Activated T-helper 1 cell treated with anti-CD3 and anti-CD28 coated beads, Interleukin-12 subunit alpha, Interleukin-12 subunit beta, Interleukin-2, Interleukin-4 antibody, amounts not matched to agents 30 ng/mL and 10 ng/mL and 1 ng/mL, durations not matched to agents 14 hours and 24 hours and 36 hours (primary cell): ENCODE data around the gene MIB2. TPM values are rescaled to one million over a fixed set of nuclear protein-coding genes. Genes with fewer than 3 reads are reported as not detected.

ENCODE experiments used
- DNase-seq: peaks from one replicate; pipeline ENCODE4 v3.0.0; 2021; ENCODE audit warnings: low spot score
- H3K27ac Mint-ChIP-seq: one replicate; pipeline ENCODE4 v1.8.0; 2021; ENCODE audit warnings: mild to moderate bottlenecking, mixed read lengths
- H3K27me3 Mint-ChIP-seq: one replicate; pipeline ENCODE4 v1.8.0; 2022; ENCODE audit warnings: mild to moderate bottlenecking, moderate library complexity, mixed read lengths; ENCODE audit not compliant: insufficient read depth
- H3K36me3 Mint-ChIP-seq: one replicate; pipeline ENCODE4 v1.8.0; 2021; ENCODE audit warnings: low read depth, mixed read lengths
- H3K4me1 Mint-ChIP-seq: one replicate; pipeline ENCODE4 v1.8.0; 2021; ENCODE audit warnings: low read depth, mixed read lengths
- H3K4me3 Mint-ChIP-seq: one replicate; pipeline ENCODE4 v1.8.0; 2021; ENCODE audit warnings: mild to moderate bottlenecking, moderate library complexity, mixed read lengths
- H3K9me3 Mint-ChIP-seq: one replicate; pipeline ENCODE4 v1.8.0; 2021; ENCODE audit warnings: mixed read lengths
- intact Hi-C: fragments of 100-400 bp; cut with micrococcal nuclease; formaldehyde crosslinking; loops from one replicate; pipeline ENCODE4 v1.15.1; 2024
- total RNA-seq: library from RNA; stranded (reverse); gene quantifications from 2 replicates; pipeline ENCODE4 v1.2.3, GENCODE V29; 2022

Gene MIB2
- total RNA-seq, 1 donor from 2014 or later = 29.5 TPM

DNA sequence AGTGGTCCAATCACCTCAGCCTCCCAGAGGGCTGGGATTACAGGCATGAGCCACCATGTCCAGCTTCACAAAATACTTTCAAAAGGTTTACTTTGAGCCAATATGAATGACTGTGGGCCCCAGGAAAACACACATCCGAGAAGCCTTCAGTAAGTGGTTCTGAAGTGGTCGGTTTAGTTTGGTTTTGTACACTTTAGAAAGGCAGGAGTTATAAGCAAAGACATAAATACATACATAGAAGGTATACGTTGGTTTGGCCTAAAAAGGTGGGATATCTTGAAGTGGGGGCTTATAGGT, 3.2 kb upstream of the MIB2 start:
- DNase-seq = no peak
- no peaks in the 10 kb centered on the region for H3K27me3 Mint-ChIP-seq
- no peaks in the 10 kb centered on the region for H3K9me3 Mint-ChIP-seq
- no peaks in the 10 kb centered on the region for H3K36me3 Mint-ChIP-seq
- H3K27ac Mint-ChIP-seq = peak overlapping the region; percentile 67
- H3K4me1 Mint-ChIP-seq = peaks cover 26% of the 10 kb centered on the region
- intact Hi-C loops = loop anchor here (10.0 kb wide), 2 partner anchors 113 to 783 kb away; partner anchors contain the start of genes CDK11A, MORN1 and RER1
- H3K4me3 Mint-ChIP-seq = no peak overlapping the region

DNA sequence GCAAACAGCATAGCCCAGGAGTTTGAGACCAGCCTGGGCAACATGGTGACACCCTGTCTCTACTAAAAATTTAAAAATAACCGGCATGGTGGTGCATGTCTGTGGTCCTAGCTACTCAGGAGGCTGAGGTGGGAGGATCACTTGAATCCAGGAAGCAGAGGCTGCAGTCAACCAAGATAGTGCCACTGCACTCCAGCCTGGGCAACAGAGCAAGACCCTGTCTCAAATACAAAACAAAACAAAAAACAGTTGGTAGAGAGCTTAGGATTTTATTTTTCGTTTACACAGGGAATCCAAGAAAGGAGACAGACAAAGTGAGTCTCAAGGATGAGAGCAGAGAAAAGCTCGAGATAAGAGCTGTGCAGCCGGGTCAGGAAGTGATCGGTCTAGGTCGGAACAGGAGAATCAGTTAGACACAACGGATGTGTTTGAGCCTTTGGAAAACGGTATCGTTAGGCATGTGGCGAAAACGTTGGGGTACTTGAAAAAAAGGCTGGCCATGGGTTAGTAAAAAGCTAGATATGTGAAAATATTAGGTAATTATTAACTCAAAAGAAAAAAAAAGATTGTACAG, 1.7 kb upstream of the MIB2 start:
- H3K9me3 Mint-ChIP-seq = no peaks in the 10 kb centered on the region
- no peak for DNase-seq
- intact Hi-C loops = loop anchor here (1.0 to 10.0 kb wide), 7 partner anchors 17 to 781 kb away; partner anchors contain the start of genes CDK11A, MORN1, PUSL1 and RER1
- peak overlapping the region; percentile 99 for H3K27ac Mint-ChIP-seq
- peak overlapping the region; percentile 92 for H3K4me3 Mint-ChIP-seq
- peaks cover 25% of the 10 kb centered on the region for H3K4me1 Mint-ChIP-seq
- H3K36me3 Mint-ChIP-seq = peaks cover 4% of the 10 kb centered on the region
- no peaks in the 10 kb centered on the region for H3K27me3 Mint-ChIP-seq

DNA sequence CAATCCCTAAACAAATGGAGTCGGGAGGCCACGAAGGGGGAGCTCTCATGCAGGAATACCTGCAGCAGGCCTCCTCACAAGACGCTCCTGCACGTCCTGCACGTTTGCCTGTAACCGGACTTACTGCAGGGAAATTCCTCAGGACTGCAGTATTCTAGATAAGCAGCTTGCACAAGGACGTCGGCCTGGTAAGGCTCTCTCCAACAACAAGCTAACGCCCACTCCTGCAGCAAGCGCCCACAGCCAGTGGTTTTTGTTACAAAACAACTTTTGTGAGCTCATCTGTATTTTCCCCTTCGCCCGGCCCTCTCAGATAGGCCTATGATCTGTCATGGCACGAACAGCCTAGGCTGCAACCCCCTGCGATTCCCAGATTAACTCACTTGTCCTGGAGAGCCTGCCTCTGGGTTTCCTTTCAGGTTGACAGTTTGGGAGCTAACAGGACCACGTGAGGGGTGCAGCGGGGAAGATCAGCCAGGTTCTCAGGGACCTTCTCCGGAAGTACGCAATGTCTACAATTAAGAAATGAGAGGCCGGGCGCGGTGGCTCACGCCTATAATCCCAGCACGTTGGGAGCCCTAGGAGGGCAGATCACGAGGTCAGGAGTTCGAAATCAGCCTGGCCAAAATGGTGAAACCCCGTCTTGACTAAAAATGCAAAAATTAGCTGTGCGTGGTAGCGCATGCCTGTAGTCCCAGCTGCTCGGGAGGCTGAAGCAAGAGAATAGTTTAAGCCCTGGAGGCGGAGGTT, 921 bp upstream of the MIB2 start:
- H3K4me3 Mint-ChIP-seq = peak overlapping the region; percentile 92
- DNase-seq = peak; percentile 54
- no peaks in the 10 kb centered on the region for H3K9me3 Mint-ChIP-seq
- intact Hi-C loops = loop anchor here (1.0 to 10.0 kb wide), 7 partner anchors 16 to 780 kb away; partner anchors contain the start of genes CDK11A, MORN1, PUSL1 and RER1
- H3K36me3 Mint-ChIP-seq = peaks cover 4% of the 10 kb centered on the region
- peaks cover 25% of the 10 kb centered on the region for H3K4me1 Mint-ChIP-seq
- H3K27me3 Mint-ChIP-seq = no peaks in the 10 kb centered on the region
- peak overlapping the region; percentile 99 for H3K27ac Mint-ChIP-seq

DNA sequence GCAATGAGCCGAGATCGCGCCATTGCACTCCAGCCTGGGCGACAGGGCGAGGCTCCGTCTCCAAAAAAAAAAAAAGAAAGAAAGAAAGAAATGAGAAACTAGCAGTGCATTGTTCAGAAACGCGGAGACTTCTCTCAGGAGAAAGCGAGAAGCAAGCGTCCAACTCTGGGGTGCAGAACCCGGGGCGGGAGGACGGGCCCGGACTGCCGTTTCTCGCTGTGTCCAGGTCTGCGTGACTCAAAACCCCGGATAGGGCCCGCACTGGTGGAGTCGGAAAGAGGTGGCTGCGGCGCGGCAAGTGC, 395 bp upstream of the MIB2 start:
- Mint-ChIP-seq H3K27me3 (no peaks in the 10 kb centered on the region), H3K27ac (peak overlapping the region; percentile 99), H3K4me1 (peaks cover 25% of the 10 kb centered on the region), H3K36me3 (peaks cover 4% of the 10 kb centered on the region), H3K4me3 (peak overlapping the region; percentile 92), H3K9me3 (no peaks in the 10 kb centered on the region)
- intact Hi-C loops = loop anchor here (1.0 to 10.0 kb wide), 11 partner anchors 16 to 780 kb away; partner anchors contain the start of genes ATAD3B, AURKAIP1, C1orf159 and CDK11A
- no peak for DNase-seq

DNA sequence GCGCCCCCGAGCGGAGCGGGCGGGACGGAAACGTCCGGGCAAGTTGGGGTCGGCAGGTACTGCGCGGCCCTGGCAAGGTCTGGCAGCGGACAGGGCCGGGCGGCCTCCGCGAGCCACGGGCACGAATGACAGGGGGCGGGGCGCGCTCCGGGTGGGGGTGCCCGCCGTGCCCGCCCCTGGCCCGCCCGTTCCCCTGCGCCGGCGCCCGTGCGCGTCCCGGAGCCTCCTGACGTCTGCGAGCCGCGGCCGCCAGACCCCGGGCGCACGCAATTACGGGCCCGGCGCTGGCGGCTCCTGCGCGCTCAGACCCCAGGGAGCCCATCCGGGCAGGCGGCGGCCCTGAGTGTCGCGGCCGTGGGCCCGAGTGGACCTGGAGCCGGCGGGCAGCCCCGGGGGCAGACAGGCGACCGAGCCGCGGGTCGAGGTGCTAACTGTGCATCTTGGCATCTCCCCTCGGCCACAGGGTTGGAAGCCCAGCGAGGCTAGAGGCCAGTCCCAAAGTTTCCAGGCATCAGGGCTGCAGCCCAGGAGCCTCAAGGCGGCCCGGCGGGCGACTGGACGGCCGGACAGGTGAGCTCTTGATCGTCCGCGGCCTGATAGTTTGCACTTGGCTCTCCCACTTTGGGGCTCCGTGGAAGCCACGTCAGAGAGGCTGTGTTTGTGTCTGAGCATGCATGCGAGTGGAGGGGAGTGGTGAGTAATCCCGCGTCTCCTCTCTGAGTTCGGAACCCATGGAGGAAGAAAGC, 918 bp downstream of the MIB2 start:
- peak; percentile 49 for DNase-seq
- intact Hi-C loops = loop anchor here (10.0 kb wide), 2 partner anchors 109 to 779 kb away; partner anchors contain the start of genes CDK11A, MORN1 and RER1
- Mint-ChIP-seq H3K4me1 (peaks cover 25% of the 10 kb centered on the region), H3K4me3 (peak overlapping the region; percentile 85), H3K27ac (peak overlapping the region; percentile 86), H3K36me3 (peaks cover 4% of the 10 kb centered on the region), H3K27me3 (no peaks in the 10 kb centered on the region), H3K9me3 (no peaks in the 10 kb centered on the region)

DNA sequence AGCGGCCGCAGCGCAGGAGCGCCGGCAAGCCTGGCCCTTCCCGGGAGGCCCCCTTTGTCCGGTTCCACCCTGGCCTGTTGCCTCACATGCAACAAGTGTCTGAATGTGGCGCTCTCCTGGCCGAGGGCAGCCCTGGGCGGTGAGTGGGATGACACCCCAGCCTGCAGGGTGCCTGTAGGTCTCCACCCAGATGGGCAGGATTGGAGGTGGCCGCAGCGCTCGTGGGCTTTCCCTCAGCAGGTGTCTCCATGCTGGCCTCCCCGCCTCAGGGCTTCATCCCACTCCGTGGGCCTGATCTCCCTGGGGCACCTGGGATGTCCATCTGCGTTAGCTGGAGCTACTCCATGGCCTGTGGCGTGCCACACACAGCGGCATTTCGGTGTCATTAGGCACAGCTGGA, 1.5 kb downstream of the MIB2 start:
- H3K9me3 Mint-ChIP-seq = no peaks in the 10 kb centered on the region
- H3K4me3 Mint-ChIP-seq = peak overlapping the region; percentile 85
- DNase-seq = no peak
- H3K27ac Mint-ChIP-seq = peak overlapping the region; percentile 86
- H3K4me1 Mint-ChIP-seq = peaks cover 25% of the 10 kb centered on the region
- intact Hi-C loops = loop anchor here (10.0 kb wide), 2 partner anchors 108 to 778 kb away; partner anchors contain the start of genes CDK11A, MORN1 and RER1
- peaks cover 4% of the 10 kb centered on the region for H3K36me3 Mint-ChIP-seq
- no peaks in the 10 kb centered on the region for H3K27me3 Mint-ChIP-seq

DNA sequence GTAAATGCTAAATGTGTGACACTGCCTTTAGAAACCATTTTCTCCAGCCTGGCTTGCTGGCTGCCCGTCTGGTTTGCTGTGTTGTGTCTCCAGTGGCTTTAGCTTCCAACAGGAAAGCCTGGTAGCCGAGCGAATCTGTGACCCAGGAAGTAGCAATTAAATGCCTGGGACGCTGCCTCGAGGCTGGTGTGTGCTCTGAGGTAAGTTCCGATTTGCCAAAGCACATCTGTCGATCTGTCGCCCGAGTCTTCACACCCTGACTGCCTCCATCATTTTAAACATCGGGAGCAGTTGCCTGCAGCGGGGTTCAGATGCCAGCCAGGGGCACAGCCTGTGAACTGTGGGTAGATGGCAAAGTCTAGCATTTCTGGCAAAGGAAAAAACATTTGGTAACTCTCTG, 2.2 kb downstream of the MIB2 start:
- H3K4me1 Mint-ChIP-seq = peaks cover 25% of the 10 kb centered on the region
- no peaks in the 10 kb centered on the region for H3K9me3 Mint-ChIP-seq
- peak overlapping the region; percentile 86 for H3K27ac Mint-ChIP-seq
- DNase-seq = no peak
- intact Hi-C loops = loop anchor here (10.0 kb wide), 2 partner anchors 107 to 777 kb away; partner anchors contain the start of genes CDK11A, MORN1 and RER1
- H3K27me3 Mint-ChIP-seq = no peaks in the 10 kb centered on the region
- peaks cover 4% of the 10 kb centered on the region for H3K36me3 Mint-ChIP-seq
- peak overlapping the region; percentile 85 for H3K4me3 Mint-ChIP-seq

DNA sequence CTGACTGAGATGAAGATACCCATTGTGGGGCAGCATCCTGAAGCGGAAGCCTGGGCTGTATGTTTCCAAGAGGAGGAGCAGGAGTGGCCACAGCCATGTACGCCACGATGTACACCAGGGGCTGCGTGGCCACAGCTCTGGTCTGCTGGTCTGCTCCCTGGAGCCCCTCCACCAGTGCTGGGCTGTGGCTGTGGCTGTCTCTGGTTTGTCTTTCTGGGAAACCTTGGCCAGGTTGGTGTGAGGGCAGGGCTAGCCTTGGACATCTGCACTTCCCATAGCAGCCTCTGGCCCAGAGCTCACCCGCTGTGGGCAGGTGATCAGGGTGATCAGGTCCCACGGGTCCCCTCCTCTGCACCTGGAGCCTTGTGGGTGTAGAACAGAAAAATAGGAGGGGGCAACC, 2.6 kb downstream of the MIB2 start:
- no peaks in the 10 kb centered on the region for H3K9me3 Mint-ChIP-seq

DNA sequence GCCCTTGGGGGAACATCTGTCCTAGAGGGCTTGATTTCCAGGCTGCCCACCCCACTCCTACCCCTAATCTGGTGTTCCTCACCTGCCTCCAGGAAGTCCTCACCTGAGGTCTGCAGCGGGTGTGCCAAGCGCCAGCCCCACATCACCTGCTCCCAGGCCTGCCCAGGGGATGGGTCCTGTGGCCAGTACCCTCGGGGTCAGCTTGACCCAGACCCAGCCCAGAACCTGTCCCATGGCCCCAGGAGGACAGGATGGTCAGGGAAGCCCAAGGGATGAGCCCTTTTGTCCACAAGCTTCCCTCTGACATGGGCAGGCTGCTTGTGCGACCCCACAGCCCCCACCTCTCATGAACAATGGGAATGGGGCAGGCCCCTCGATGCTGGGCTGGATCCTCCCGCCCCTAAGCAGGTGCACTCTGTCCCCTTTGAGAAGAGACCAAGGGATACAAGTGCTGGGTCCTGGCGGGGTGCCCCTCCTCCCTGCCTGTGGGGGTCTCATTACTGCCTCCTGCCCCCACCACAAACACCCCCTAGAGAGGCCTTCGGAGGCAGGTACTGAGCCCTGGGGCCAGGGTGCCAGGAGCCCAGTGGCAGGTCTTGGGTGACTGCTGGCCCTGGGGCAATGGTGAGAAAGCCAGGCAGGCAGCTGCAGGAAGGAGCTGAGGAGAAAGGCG, 3.2 kb downstream of the MIB2 start:
- peaks cover 23% of the 10 kb centered on the region for H3K4me1 Mint-ChIP-seq
- no peak for DNase-seq
- H3K36me3 Mint-ChIP-seq = peaks cover 4% of the 10 kb centered on the region
- H3K27ac Mint-ChIP-seq = no peak overlapping the region
- H3K27me3 Mint-ChIP-seq = no peaks in the 10 kb centered on the region
- H3K9me3 Mint-ChIP-seq = no peaks in the 10 kb centered on the region
- intact Hi-C loops = loop anchor here (10.0 kb wide), 2 partner anchors 106 to 776 kb away; partner anchors contain the start of genes CDK11A, MORN1 and RER1
- no peak overlapping the region for H3K4me3 Mint-ChIP-seq

More for the DNA sequence above, 2.6 kb downstream of the MIB2 start:
- Mint-ChIP-seq H3K27ac (no peak overlapping the region), H3K36me3 (peaks cover 4% of the 10 kb centered on the region), H3K4me3 (peak overlapping the region; percentile 85), H3K27me3 (no peaks in the 10 kb centered on the region), H3K4me1 (peaks cover 25% of the 10 kb centered on the region)
- DNase-seq = no peak
- intact Hi-C loops = loop anchor here (10.0 kb wide), 2 partner anchors 107 to 777 kb away; partner anchors contain the start of genes CDK11A, MORN1 and RER1

DNA sequence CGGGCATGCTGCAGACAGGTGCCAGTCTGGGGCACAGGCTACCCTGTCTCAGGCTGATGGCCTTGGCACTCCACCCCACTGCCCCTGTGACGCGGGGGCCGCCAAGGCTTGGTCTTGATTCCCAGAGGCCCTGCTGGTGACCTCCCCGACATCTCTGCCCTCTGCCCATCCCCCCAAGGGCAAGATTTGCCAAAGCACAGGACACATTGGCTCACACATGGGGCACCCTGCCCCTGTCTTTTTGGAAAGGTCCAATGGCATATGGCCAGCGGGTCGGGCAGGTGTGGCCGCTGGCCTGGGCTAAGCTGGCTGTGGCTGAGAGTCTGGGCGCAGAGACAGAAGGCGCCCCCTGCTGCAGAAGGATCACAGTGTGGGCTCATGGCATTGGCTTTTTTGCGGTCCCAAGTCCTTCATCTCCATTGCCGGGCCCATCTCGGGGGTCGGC, 4.6 kb downstream of the MIB2 start:
- peaks cover 4% of the 10 kb centered on the region for H3K36me3 Mint-ChIP-seq
- intact Hi-C loops = loop anchor here (10.0 kb wide), 2 partner anchors 105 to 775 kb away; partner anchors contain the start of genes CDK11A, MORN1 and RER1
- peaks cover 9% of the 10 kb centered on the region for H3K4me1 Mint-ChIP-seq
- H3K27me3 Mint-ChIP-seq = no peaks in the 10 kb centered on the region
- no peak overlapping the region for H3K27ac Mint-ChIP-seq
- no peak overlapping the region for H3K4me3 Mint-ChIP-seq
- DNase-seq = no peak
- H3K9me3 Mint-ChIP-seq = no peaks in the 10 kb centered on the region

DNA sequence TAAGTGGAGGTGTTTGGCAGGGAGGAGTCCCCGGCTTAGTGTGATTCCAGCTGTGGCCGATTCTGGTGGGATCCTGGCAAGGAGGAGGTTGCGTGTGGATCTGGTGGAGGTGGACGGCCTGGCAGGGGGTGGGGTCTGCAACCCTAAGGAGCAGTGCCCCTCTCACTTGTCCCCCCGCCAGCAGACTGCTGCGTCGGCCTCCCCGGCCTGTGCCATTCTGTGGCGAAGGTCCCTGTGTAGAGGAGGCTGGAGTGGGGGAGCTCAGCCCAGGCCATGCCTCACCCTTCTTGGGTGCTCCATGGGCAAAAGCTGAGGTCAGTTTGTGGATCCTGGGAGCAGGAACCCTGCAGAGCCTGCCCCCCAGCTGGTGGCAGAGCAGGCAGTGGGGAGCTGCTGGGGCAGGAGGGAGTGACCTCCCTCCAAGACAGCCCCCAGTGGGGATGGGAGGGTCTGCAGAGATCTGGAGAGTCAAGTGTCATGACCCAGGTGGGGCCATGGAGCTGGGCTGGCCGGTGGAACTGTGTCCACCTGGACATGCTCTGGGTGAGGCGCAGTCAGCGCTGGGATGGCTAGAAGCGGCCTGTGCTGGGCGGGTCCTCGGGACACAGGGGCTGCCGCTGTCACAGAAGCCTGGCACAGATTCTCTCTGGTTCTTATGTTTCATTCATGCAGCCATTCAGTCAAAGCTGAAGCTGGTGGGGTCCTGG, 5.3 kb downstream of the MIB2 start:
- H3K4me1 Mint-ChIP-seq = peaks cover 8% of the 10 kb centered on the region
- no peak overlapping the region for H3K27ac Mint-ChIP-seq
- no peak for DNase-seq
- H3K9me3 Mint-ChIP-seq = no peaks in the 10 kb centered on the region
- intact Hi-C loops = no loop called here
- no peak overlapping the region for H3K4me3 Mint-ChIP-seq
- no peaks in the 10 kb centered on the region for H3K27me3 Mint-ChIP-seq
- peaks cover 4% of the 10 kb centered on the region for H3K36me3 Mint-ChIP-seq
